NT2/D1 (cell line): ENCODE data around the gene RYR2.

Experiments used
- SUZ12 ChIP-seq: IDR thresholded peaks from 2 replicates; pipeline ENCODE4 v1.6.1; 2011; ENCODE audit not compliant: insufficient read length, insufficient read depth; ENCODE audit errors: extremely low read depth
- YY1 ChIP-seq: IDR thresholded peaks from 2 replicates; pipeline ENCODE4 v1.6.1; 2011; ENCODE audit not compliant: insufficient read length, insufficient read depth

GRCh38 chr1:237141502-237141901 lies 99.5 kb downstream of the RYR2 start:
- TF ChIP-seq SUZ12: no peak
- no peak for TF ChIP-seq YY1
